Left colon (tissue), 2 donors: ENCODE results near the gene DLEC1. TPM values are rescaled to one million over a fixed set of nuclear protein-coding genes. Genes with fewer than 3 reads are reported as not detected.

Experiments
- ATAC-seq: fragments of 200-7000 bp; cut with Tn5 transposase; one replicate; pipeline ENCODE4 v1.9.1; 2020; ENCODE audit warnings: mild to moderate bottlenecking, moderate library complexity
- DNase-seq, 2 donors: peaks; one replicate each; pipeline ENCODE4 v3.0.0-alpha.2; 2020
- intact Hi-C, 2 donors: fragments of 100-400 bp; cut with DNase I in 1 of 2; cut with micrococcal nuclease in 1 of 2; formaldehyde crosslinking; loops; one replicate each; pipeline versions ENCODE4 v1.11.2 to v1.14.0; 2022; cut with DNase I, micrococcal nuclease
- total RNA-seq, 2 donors: library from RNA; stranded (reverse); fragmentation: NEBNext Ultra II Directional; extraction: Animal tissue kit (Norgen Biotek cat#: 25700); gene quantifications; one replicate each; pipeline ENCODE4 v1.2.1, GENCODE V29; 2021
- donor health status: DM: no; HTN: no; CAD: no.
- donor health status: DM: yes; HTN: yes; CAD: no.

DLEC1 gene
- total RNA-seq, 2 donors from 2014 or later = 1.5 to 2.1 TPM

GRCh38 chr3:37999836-38000235 is 39.2 kb upstream of the DLEC1 start:
- no peak for ATAC-seq
- peak; percentile 5 to 25 for DNase-seq
- intact Hi-C loops = no loop called here

- DNase-seq (peak; percentile 10 to 17), ATAC-seq (no peak)
- intact Hi-C loops = no loop called here
These were observed 38.6 kb upstream of the DLEC1 start for GRCh38 chr3:38000242-38000916.

GRCh38 chr3:38000965-38001455 is 38.0 kb upstream of the DLEC1 start:
- ATAC-seq (no peak), DNase-seq (peak; percentile 6 to 28)
- intact Hi-C loops = no loop called here

GRCh38 chr3:38001456-38002081 is 37.4 kb upstream of the DLEC1 start:
- ATAC-seq (no peak), DNase-seq (peak; percentile 23 to 62)
- intact Hi-C loops = no loop called here

GRCh38 chr3:38002291-38002876 is 36.6 kb upstream of the DLEC1 start:
- intact Hi-C loops = no loop called here

GRCh38 chr3:38002940-38003339 is 36.1 kb upstream of the DLEC1 start:
- intact Hi-C loops = no loop called here
- DNase-seq = no peak
- no peak for ATAC-seq

More at GRCh38 chr3:38002291-38002876, 36.6 kb upstream of the DLEC1 start:
- ATAC-seq (no peak), DNase-seq (peak; percentile 5 to 25)

- intact Hi-C loops = no loop called here
These were observed 35.6 kb upstream of the DLEC1 start for GRCh38 chr3:38003371-38003816.

GRCh38 chr3:38003817-38004414 is 35.1 kb upstream of the DLEC1 start:
- intact Hi-C loops = no loop called here
- peak; percentile 66 to 67 for DNase-seq

More at GRCh38 chr3:38003371-38003816, 35.6 kb upstream of the DLEC1 start:
- peak; percentile 64 to 77 for DNase-seq
- ATAC-seq = peak; percentile 32

GRCh38 chr3:38004415-38005075 is 34.5 kb upstream of the DLEC1 start:
- DNase-seq (peak; percentile 94 to 97), ATAC-seq (peak; percentile 77)
- intact Hi-C loops = no loop called here

More at GRCh38 chr3:38003817-38004414, 35.1 kb upstream of the DLEC1 start:
- ATAC-seq = peak; percentile 24

GRCh38 chr3:38005076-38006020 is 33.7 kb upstream of the DLEC1 start:
- DNase-seq (peak; percentile 76 to 78), ATAC-seq (peak; percentile 16)
- intact Hi-C loops = no loop called here

GRCh38 chr3:38006031-38006430 is 33.0 kb upstream of the DLEC1 start:
- DNase-seq = no peak
- intact Hi-C loops = no loop called here
- ATAC-seq = no peak

GRCh38 chr3:38006445-38006995 is 32.5 kb upstream of the DLEC1 start:
- intact Hi-C loops = no loop called here
- DNase-seq (no peak), ATAC-seq (no peak)

- DNase-seq = no peak
- intact Hi-C loops = no loop called here
- ATAC-seq = no peak
These were observed 31.3 kb upstream of the DLEC1 start for GRCh38 chr3:38007754-38008090.

GRCh38 chr3:38008191-38008701 is 30.8 kb upstream of the DLEC1 start:
- no peak for DNase-seq
- intact Hi-C loops = no loop called here
- ATAC-seq = no peak

- DNase-seq (no peak), ATAC-seq (no peak)
- intact Hi-C loops = no loop called here
These were observed 29.9 kb upstream of the DLEC1 start for GRCh38 chr3:38008971-38009580.

GRCh38 chr3:38009807-38010591 is 29.0 kb upstream of the DLEC1 start:
- ATAC-seq (no peak), DNase-seq (no peak)
- intact Hi-C loops = no loop called here
